HG03378 (cell line): Measurements from ENCODE around the gene CDK5RAP1.

Experiments used
- ATAC-seq: cut with Tn5 transposase; IDR thresholded peaks from one replicate; pipeline ENCODE4 v1.9.1; 2021; ENCODE audit warnings: mild to moderate bottlenecking, moderate library complexity; ENCODE audit not compliant: unreplicated experiment

Gene CDK5RAP1

DNA sequence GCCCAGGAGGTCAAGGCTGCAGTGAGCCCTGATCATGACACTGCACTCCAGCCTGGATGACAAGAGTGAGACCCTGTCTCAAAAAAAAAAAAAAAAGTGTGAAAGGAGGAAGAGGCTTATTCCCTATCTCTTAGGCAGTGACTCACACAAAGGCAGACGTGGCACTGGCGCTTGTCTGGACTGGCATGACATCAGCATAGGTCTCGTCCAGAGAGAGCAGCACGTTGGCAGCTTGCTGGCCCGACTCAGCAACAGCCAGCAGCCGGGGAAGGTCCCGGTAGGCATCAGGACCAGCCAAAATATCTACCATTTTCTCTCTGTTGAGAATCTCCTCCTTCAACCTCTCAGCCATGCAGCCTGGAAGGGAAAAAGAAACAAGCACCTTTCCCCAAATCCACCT is 14.1 kb downstream of the CDK5RAP1 start:
- ATAC-seq, result no peak

DNA sequence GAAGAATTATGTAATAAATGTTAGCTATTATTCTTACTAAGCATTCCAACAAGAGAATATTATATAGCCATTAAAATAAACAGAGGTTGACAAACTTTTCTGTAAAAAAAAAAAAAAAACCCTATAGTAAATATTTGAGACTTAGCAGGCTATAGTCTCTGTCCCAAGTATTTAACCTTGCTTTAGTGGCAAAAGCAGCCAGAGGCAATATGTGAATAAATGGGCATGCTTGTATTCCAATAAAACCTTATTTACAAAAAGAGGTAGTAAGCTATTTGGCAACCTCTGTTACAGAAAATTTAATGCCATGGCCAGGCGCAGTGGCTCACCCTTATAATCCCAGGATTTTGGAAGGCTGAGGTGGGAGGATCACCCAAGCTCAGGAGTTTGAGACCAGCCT is 14.6 kb downstream of the CDK5RAP1 start:
- no peak for ATAC-seq

DNA sequence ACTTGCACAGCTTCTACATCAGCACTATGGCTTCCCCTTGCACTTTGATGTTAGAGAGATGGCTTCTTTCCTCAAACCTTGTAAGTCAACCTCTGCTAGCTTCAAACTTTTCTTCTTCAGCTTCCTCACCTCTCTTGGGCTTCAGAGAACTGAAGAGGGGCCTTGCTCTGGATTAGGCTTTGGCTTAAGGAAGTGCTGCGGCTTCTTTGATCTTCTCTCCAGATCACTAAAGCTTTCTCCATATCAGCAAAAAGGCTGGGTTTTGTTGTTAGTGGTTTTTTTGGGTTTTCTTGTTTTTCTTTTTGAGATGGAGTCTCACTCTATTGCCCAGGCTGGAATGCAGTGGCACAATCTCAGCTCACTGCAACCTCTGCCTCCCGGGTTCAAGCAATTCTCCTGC is 24.0 kb downstream of the CDK5RAP1 start:
- no peak for ATAC-seq

DNA sequence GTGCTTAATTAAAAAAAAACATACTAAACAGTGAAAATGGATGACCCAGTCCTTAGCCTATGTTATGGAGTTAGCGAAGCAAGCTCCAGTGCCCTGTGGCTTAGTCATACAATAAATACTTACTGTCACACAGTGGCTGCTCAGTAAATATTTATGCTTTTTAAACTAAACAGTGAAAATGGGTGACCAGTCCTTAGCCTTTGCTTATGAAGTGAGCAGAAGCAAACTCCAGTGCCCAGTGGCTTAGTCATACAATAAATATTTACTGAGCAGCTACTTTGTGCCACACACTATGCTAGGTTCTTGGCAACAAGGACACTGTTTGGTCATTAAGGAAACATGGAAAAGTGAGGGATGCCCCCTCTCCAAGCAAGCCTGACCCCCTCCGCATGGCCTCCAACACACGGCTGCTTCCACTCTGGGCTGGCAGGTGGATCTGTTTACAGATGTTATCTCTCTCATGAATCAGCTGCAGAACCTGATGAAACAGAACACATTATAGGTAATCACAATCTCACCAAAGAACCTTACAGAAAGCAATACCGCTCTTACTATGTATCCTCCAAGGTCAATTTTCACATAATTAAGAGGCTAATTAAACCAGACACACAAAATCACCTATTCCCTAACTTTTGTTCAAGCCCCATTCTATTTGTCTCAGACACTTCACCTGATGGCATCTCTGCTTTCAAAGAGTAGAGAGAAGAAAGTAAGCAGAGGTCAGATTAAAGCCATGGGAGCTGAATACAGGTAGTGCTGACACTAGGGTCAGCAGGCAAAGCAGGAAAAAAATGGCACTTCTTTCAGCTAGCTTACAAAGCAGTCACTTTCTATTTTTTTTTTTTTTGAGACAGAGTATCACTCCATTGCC is 27.3 kb downstream of the CDK5RAP1 start:
- ATAC-seq, result no peak

DNA sequence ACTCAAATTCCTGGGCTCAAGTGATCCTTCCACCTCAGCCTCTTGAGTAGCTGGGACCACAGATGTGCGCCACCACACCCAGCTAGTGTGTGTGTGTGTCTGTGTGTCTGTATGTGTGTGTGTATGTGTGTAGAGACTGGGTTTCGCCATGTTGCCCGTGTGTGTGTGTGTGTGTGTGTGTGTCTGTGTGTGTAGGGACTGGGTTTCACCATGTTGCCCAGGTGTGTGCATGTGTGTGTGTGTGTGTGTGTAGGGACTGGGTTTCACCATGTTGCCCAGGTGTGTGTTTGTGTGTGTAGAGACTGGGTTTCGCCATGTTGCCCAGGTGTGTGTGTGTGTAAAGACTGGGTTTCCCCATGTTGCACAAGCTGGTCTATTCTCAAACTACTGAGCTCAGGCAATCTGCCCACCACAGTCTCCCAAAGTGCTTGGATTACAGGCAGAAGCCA is 28.3 kb downstream of the CDK5RAP1 start:
- no peak for ATAC-seq

DNA sequence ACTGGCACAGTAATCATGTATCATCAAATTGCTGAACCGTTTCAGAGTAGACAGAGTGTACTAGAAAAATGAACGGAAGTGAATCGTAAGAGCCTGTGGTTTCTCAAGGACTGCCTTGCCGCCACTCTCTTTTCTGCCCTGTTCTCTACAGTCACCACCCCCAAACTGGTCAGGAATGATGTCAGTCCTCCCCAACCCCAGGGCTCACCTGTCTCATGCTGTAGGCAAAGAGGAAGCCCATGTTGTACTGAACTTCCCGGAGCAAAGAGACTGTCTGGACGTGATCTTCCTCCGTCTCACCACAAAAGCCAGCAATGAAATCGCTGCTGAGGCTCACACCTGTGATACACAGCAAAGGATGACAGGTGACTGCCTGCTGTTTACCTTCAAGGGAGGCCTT is 31.0 kb downstream of the CDK5RAP1 start:
- ATAC-seq, result no peak

DNA sequence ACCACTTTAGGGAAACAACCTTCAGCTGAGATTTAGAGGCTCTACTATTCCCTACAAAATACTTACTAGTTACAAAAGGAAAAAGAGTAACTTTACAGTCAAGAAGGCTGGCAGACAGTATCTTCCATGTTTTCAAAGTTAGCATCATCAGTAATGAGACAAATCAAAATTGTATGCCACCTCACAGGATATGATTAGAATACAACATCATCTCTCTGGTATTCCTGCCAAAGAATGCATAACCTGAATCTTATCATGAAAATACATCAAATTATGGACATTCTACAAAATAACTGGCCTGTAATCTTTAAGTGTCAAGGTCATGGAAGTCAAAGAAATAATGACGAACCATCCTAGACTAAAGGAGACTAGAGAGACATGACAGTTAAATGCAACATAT is 38.4 kb downstream of the CDK5RAP1 start:
- ATAC-seq, result no peak

DNA sequence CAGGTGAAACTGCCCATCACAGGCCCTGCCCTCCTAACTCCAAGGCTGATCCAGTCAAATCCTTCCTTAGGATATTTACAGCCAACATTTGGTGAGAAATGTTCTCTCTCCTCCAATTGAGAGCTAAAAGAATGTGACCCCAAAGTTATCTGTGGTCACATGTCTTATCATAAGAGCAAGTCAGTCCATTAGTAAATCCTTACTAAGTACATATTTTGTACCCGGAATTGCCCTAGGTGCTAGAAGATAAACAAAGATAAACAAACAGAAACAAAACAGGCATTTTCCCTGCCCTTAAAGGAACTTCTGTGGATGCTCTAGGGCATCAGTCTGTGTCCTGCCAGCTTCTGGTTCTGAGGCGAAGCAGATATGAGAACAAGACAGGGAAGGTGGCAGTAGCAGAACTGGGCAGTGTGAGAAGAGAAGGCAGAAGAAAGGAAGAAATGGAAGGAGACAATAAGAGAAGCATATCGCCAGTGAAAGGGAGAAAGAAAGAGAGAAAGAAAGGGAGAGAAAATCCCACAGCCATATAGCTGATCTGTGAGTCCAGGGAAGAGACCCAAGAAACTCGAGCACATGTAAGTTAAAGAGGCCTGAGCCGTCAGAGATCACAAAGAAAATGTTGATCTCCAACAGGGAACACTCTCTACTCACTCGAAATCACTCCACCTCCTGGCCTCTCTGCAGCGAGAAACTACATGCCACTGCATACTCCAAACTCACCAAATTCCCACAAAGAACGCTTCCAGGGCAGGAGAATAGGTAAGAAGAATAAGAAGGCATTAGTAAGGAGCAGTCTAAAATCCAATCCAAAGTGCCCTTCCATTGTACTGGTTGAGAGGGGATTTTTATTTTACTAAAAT is 41.7 kb downstream of the CDK5RAP1 start:
- no peak for ATAC-seq

DNA sequence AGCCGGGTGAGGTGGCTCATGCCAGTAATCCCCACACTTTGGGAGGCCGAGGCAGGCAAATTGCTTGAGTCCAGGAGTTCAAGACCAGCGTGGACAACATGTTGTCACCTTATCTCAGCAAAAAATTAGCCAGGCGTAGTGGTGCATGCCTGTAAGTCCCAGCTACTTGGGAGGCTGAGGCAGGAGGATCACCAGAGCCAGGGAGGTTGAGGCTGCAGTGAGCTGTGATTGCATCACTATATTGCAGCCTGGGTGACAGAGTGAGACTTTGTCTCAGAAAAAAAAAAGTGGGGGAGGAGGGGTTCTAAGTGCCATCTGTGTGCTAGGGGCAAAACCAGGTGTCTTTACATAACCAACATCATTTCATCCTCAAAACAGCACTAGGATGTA is 48.3 kb downstream of the CDK5RAP1 start:
- no peak for ATAC-seq

DNA sequence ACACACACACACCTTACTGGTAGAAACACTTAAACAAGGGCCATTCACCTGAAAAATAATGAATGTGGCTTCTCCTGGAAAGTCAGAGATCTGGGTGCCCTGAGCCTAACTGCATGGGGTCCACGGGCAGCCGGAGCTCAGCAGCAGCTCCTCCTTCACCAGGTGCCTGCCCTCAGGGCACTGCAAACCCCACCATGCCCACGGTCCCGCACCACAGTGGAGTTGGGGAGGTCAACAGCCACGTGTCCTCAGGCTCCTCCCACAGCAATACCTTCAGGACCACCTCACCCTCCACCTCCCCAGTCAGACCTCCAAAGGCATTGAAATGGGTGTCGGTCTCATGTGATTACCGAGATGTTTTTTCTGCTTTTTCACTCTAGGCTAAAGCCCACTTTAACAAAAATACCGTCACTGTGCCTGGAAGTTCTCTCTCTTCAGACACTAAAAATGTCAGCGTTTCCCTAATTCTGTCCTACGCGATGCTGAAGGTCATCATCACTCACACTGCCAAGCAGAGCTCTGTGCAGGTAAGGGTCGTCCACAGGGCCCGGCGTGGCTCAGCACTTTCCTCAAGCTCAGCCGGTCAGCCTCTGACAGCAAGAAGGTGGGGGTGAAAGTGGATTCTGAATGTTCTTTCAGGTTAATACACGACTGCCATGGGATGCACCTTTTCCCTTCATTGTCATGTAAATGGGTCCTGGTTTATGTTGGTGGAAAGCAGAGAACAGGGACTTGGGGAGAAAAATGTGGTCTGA is 48.9 kb downstream of the CDK5RAP1 start:
- no peak for ATAC-seq

DNA sequence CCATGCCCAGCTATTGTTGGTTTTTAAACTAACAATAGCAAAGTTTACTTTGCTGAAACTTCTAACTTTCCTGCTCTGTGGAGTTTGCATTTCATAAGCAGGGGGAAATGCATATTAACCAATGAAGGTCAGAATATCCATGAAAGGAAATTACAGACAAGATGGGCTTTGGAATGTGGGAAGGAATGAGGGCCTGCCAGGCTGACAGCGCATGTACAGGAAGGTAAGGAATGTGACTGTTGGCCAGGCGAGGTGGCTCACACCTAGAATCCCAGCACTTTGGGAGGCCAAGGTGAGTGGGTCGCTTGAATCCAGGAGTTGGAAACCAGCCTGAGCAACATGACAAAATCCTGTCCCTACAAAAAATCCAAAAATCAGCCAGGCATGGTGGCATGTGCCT is 49.6 kb downstream of the CDK5RAP1 start:
- ATAC-seq, result no peak

DNA sequence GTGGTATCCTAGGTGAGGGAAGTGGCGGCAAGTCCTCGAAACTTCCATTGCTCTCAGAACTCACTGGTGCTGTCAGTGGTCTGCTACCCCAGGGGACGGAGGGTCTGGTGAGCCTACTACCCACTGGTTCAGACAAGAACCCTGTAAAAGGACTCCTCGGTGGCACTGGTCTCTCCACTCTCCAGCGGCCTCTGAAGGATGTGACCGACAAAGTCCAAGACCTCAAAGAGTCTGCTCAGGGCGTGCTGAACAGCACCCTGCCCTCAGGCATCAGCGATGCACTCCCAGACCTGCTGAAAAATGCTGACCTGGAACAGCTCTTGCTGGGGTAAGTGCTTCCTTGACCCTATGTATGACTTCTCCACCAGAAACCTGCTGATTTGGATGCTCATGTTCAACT is 51.8 kb downstream of the CDK5RAP1 start:
- no peak for ATAC-seq

DNA sequence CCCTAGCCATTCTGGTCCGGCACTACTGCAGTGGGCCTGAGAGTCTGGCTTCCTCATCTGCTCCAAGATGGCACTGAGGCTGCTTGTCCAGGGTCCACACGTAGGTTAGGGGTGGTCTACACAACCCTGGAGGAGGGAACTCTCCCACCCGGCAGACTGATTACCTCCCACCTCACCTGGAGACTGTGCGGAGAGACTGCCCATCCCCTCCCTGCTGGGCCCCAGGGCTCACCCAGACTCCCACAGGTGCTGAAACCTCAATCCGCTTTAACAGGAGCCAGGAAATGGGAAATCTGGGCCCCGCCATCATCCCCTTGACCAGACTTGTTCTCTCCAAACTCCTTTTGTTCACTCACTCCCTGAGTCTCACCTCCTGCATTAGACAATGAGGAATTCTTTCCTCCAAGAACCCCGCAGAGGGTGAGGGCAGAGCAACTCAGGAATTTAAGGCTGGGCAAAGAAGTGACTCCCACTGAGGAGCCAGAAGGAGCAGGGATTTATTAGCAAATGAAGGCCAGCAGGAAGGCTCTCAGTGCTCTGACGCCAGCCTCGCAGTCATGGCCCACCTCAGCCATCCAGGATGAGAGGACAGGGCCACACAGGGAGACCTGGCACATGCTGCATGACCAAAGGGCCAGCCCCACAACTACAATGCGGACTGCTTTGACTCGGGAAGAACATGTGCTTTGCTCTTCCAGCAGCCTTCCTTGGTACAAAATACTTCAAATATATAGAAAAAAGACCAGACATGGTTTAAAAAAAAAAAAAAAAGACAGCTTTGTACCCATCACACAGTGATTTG is 53.0 kb downstream of the CDK5RAP1 start:
- no peak for ATAC-seq

DNA sequence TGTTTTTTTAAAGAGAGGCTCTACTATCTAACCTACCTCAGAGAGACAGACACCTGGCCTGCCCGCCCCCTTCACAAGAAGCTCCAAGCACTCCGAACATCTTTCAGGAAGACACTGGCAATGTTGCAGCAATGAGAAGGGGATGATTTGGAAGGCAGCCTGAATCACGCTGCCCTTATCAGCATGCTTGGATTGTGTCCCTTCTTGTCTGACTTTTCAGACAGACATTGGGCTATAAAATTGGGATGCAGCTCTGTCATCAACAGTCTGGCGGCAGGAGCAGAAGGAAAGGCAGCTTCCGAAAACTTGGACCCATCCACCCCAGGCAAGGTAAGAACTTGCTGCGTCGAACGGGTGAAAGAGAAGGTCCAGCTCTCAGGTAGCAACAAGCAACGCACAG is 56.0 kb downstream of the CDK5RAP1 start:
- ATAC-seq, result no peak

DNA sequence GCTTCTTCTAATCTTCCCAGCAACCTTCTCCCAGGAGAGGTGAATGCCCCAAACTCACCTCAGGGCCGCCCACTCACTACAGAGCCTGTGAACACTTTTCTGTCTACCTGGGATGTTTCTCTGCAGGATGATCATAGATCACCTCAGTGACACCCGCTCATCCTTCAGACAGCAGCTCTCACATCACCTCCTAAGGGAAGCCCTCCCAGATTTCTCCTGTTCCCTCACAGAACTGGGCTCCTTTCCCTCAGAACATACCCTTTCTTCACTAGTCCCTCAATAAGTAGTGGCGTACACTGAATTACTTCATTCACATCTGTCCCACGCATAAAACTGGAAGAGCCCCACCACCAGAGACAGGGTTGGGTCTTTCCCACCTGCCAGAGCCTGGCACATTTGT is 57.8 kb downstream of the CDK5RAP1 start:
- ATAC-seq, result no peak

DNA sequence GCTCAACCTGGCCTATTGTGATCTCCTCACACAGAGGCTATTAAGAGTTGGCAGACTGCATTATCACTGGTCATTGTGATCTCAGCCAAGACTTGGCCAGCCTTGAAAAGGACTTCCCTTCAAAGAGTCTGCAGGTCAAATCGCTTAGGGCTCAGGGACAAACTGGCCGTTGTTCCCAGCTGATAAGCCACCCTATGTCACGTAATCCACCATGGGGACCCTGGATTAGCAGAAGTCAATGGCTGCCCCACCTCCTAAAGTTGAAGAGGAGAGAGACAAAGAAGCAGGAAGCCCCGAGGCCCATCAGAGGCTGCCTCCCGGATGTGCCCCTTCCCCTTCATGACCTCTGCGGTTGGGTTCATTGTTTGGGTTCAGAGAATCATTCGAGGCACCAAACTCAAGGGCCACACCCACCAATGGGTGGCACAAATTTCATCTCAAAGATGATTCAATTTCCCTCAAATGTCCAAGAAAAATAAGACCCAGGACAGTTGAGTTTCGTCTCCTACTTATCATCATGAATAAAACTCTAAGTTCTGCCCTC is 61.7 kb downstream of the CDK5RAP1 start:
- ATAC-seq, result no peak

DNA sequence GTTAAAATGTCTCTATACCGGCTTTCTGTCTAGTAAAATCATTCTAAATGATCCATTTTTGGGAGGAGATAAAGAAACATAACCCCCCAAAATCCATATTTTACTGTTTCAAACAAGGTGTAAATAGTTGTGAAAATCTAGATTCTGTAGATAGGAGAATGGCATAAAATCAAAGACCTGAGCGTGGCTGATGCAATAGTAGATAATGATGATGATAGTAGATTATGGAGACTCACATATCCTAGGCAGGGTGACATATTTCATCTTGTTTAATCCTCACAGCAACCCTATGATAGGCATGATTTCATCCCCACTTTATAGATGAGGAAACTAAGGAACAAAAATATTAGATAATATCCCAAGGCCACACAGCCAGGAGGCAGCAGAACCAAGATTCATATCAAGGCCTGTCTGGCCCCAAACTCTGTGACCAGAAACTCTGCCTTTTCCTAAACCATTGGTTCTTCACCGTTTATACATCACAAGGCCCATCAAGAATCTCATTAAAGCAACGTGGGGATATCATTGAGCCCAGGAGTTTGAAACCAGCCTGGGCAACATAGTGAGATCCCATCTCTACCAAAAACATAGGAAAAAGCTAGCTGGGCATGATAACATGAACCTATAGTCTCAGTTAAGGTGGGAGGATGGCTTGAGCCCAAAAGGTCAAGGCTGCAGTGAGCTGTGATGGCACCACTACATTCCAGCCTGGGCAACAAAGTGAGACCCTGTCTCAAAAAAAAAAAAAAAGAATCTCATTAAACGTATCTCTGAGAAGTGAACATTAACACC is 62.7 kb downstream of the CDK5RAP1 start:
- ATAC-seq, result no peak

DNA sequence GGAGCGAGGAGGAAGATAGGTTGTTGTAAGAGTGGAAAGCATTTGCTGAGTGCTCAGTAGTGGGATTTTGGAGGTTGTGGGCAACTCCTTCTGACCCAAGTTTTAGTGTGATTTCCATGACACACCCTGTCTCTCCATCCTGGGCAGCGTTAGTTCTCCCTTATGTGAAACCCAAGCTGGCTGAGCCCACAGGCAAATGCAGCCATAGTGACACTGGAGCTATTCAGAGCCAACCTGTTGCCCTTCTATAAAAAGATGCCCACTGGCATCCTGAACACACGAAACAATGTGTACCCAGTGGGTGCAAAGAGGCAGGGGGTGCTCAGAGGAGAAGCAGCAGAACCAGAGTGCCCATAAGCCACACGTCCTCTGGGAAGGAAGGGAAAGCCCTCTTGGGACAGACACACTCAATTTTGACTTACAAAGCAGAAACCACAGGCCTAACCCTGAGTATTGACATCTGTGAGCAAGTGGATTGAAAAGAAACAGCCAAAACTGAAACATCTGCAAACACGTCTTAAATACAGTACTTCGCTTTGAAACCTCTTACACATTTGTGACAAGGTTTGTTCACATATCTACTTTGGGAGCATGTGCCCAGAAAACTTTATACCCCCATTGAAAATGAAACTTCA is 63.7 kb downstream of the CDK5RAP1 start:
- ATAC-seq, result no peak

DNA sequence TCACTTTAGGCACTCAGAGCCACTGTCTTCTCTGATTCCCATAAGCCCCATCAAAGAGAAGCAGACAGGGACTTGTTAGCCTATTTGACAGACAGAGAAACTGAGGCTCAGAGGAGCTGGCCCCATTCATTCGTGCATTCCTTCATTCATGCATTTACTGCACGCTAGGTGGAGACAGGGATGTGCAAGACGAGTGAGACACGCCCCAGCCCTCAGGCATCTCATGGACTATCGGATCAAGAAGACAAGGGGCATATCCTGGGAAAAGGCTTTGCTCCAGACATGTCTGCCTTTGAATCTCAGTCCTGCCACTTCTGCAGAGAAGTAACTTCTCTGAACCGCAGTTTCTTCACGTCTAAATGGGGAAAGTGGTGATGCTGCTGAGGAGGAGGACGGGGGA is 64.2 kb downstream of the CDK5RAP1 start:
- ATAC-seq, result no peak
